ENCODE measurements around the gene SORCS2.

Gene SORCS2

GRCh38 chr4:7680106-7680505 is 487.8 kb downstream of the SORCS2 start:
- H4K91ac ChIP-seq (ENCODE audit: low read length), result no peak overlapping the region
- H3K27me3 ChIP-seq (ENCODE audit: control insufficient read depth in 1 of 2, insufficient read depth in 1 of 2, low read length in 2 of 2), result peaks cover 33 to 52% of the 10 kb centered on the region in 2 experiments
- no peak overlapping the region for H2BK5ac ChIP-seq (ENCODE audit: low read depth, low read length, poor library complexity, severe bottlenecking)
- H2AK5ac ChIP-seq (ENCODE audit: low read length, severe bottlenecking), result no peak overlapping the region
- H3K4ac ChIP-seq (ENCODE audit: low read depth in 1 of 2, low read length in 2 of 2), result no peak overlapping the region
- H3K14ac ChIP-seq (ENCODE audit: low read length in 2 of 2), result no peak overlapping the region
- no peak overlapping the region for H4K8ac ChIP-seq (ENCODE audit: low read length)
- H3K9ac ChIP-seq (ENCODE audit: low read length), result no peak overlapping the region
- H3K4me1 ChIP-seq (ENCODE audit: control insufficient read depth, insufficient read depth, low read depth, low read length), result no peaks in the 10 kb centered on the region
- WGBS, result 79% methylated on average over 10 of the region's 10 CpGs
- no peak overlapping the region for H2BK120ac ChIP-seq (ENCODE audit: low read depth, low read length)
- H3K79me1 ChIP-seq (replicated peaks; ENCODE audit: low read length, poor library complexity, severe bottlenecking), result no peaks in the 10 kb centered on the region
- no peak overlapping the region for H3K4me3 ChIP-seq (ENCODE audit: insufficient read depth in 1 of 2, low read depth in 1 of 2, low read length in 2 of 2)
- no peaks in the 10 kb centered on the region for H3K36me3 ChIP-seq (ENCODE audit: control insufficient read depth in 1 of 2, insufficient read depth in 2 of 2, low read depth in 1 of 2, low read length in 2 of 2)
- H3K18ac ChIP-seq (ENCODE audit: low read depth in 1 of 2, low read length in 2 of 2), result no peak overlapping the region
- no peak overlapping the region for H3K4me2 ChIP-seq (ENCODE audit: low read length, poor library complexity, severe bottlenecking)
- peaks cover 22% of the 10 kb centered on the region for H3K9me3 ChIP-seq (ENCODE audit: control insufficient read depth, low read length)
- no peak overlapping the region for H3K27ac ChIP-seq (ENCODE audit: low read length, poor library complexity, severe bottlenecking)
- DNase-seq, result no peak
- no peak overlapping the region for H2BK12ac ChIP-seq (ENCODE audit: low read length in 2 of 2)
- no peak overlapping the region for H2AFZ ChIP-seq (ENCODE audit: low read depth, low read length)
- H3K23ac ChIP-seq (ENCODE audit: low read length in 2 of 2), result no peak overlapping the region
- H2BK15ac ChIP-seq (ENCODE audit: low read depth, poor library complexity, severe bottlenecking), result no peak overlapping the region

- Histone ChIP-seq H2AFZ (ENCODE audit: low read depth, low read length) (no peak overlapping the region), H2AK5ac (ENCODE audit: low read length, severe bottlenecking) (no peak overlapping the region), H3K4me2 (ENCODE audit: low read length, poor library complexity, severe bottlenecking) (no peak overlapping the region), H2BK5ac (ENCODE audit: low read depth, low read length, poor library complexity, severe bottlenecking) (no peak overlapping the region), H3K14ac (ENCODE audit: low read length in 2 of 2) (no peak overlapping the region), H2BK12ac (ENCODE audit: low read length in 2 of 2) (no peak overlapping the region), H4K8ac (ENCODE audit: low read length) (no peak overlapping the region), H3K4me1 (ENCODE audit: control insufficient read depth, insufficient read depth, low read depth, low read length) (no peaks in the 10 kb centered on the region), H3K27ac (ENCODE audit: low read length, poor library complexity, severe bottlenecking) (no peak overlapping the region), H3K23ac (ENCODE audit: low read length in 2 of 2) (no peak overlapping the region), H3K4ac (ENCODE audit: low read depth in 1 of 2, low read length in 2 of 2) (no peak overlapping the region), H3K18ac (ENCODE audit: low read depth in 1 of 2, low read length in 2 of 2) (no peak overlapping the region), H3K79me1 (replicated peaks; ENCODE audit: low read length, poor library complexity, severe bottlenecking) (no peaks in the 10 kb centered on the region), H3K27me3 (ENCODE audit: control insufficient read depth in 1 of 2, insufficient read depth in 1 of 2, low read length in 2 of 2) (peaks cover 33 to 47% of the 10 kb centered on the region in 2 experiments), H2BK120ac (ENCODE audit: low read depth, low read length) (no peak overlapping the region), H3K4me3 (ENCODE audit: insufficient read depth in 1 of 2, low read depth in 1 of 2, low read length in 2 of 2) (no peak overlapping the region), H3K9me3 (ENCODE audit: control insufficient read depth, low read length) (peaks cover 22% of the 10 kb centered on the region), H2BK15ac (ENCODE audit: low read depth, poor library complexity, severe bottlenecking) (no peak overlapping the region), H4K91ac (ENCODE audit: low read length) (no peak overlapping the region), H3K36me3 (ENCODE audit: control insufficient read depth in 1 of 2, insufficient read depth in 2 of 2, low read depth in 1 of 2, low read length in 2 of 2) (no peaks in the 10 kb centered on the region), H3K9ac (ENCODE audit: low read length) (no peak overlapping the region)
- no peak for DNase-seq
- WGBS, result 92% methylated on average over 1 of the region's 1 CpG
Observed at GRCh38 chr4:7680731-7681130, 488.4 kb downstream of the SORCS2 start.

GRCh38 chr4:7683126-7683703 is 490.9 kb downstream of the SORCS2 start:
- H2BK120ac ChIP-seq (ENCODE audit: low read depth, low read length), result no peak overlapping the region
- H2BK12ac ChIP-seq (ENCODE audit: low read length in 2 of 2), result no peak overlapping the region
- no peak overlapping the region for H3K4me3 ChIP-seq (ENCODE audit: insufficient read depth in 1 of 2, low read depth in 1 of 2, low read length in 2 of 2)
- H2AK5ac ChIP-seq (ENCODE audit: low read length, severe bottlenecking), result no peak overlapping the region
- no peak overlapping the region for H3K18ac ChIP-seq (ENCODE audit: low read depth in 1 of 2, low read length in 2 of 2)
- whole genome bisulfite sequencing, result 90% methylated on average over 5 of the region's 5 CpGs
- peaks cover 22% of the 10 kb centered on the region for H3K9me3 ChIP-seq (ENCODE audit: control insufficient read depth, low read length)
- no peak overlapping the region for H3K14ac ChIP-seq (ENCODE audit: low read length in 2 of 2)
- no peaks in the 10 kb centered on the region for H3K79me1 ChIP-seq (replicated peaks; ENCODE audit: low read length, poor library complexity, severe bottlenecking)
- no peaks in the 10 kb centered on the region for H3K36me3 ChIP-seq (ENCODE audit: control insufficient read depth in 1 of 2, insufficient read depth in 2 of 2, low read depth in 1 of 2, low read length in 2 of 2)
- H3K9ac ChIP-seq (ENCODE audit: low read length), result no peak overlapping the region
- no peak overlapping the region for H3K4ac ChIP-seq (ENCODE audit: low read depth in 1 of 2, low read length in 2 of 2)
- no peaks in the 10 kb centered on the region for H3K4me1 ChIP-seq (ENCODE audit: control insufficient read depth, insufficient read depth, low read depth, low read length)
- no peak overlapping the region for H3K4me2 ChIP-seq (ENCODE audit: low read length, poor library complexity, severe bottlenecking)
- H3K27me3 ChIP-seq (ENCODE audit: control insufficient read depth in 1 of 2, insufficient read depth in 1 of 2, low read length in 2 of 2), result peaks cover 36% of the 10 kb centered on the region in 2 experiments
- no peak overlapping the region for H3K23ac ChIP-seq (ENCODE audit: low read length in 2 of 2)
- H3K27ac ChIP-seq (ENCODE audit: low read length, poor library complexity, severe bottlenecking), result no peak overlapping the region
- no peak overlapping the region for H4K91ac ChIP-seq (ENCODE audit: low read length)
- H2AFZ ChIP-seq (ENCODE audit: low read depth, low read length), result no peak overlapping the region
- no peak overlapping the region for H2BK5ac ChIP-seq (ENCODE audit: low read depth, low read length, poor library complexity, severe bottlenecking)
- no peak for DNase-seq
- no peak overlapping the region for H4K8ac ChIP-seq (ENCODE audit: low read length)
- no peak overlapping the region for H2BK15ac ChIP-seq (ENCODE audit: low read depth, poor library complexity, severe bottlenecking)

GRCh38 chr4:7684294-7684693 is 492.0 kb downstream of the SORCS2 start:
- peaks cover 22% of the 10 kb centered on the region for H3K9me3 ChIP-seq (ENCODE audit: control insufficient read depth, low read length)
- H3K79me1 ChIP-seq (replicated peaks; ENCODE audit: low read length, poor library complexity, severe bottlenecking), result no peaks in the 10 kb centered on the region
- no peaks in the 10 kb centered on the region for H3K4me1 ChIP-seq (ENCODE audit: control insufficient read depth, insufficient read depth, low read depth, low read length)
- H2BK12ac ChIP-seq (ENCODE audit: low read length in 2 of 2), result no peak overlapping the region
- no peak overlapping the region for H4K8ac ChIP-seq (ENCODE audit: low read length)
- H3K14ac ChIP-seq (ENCODE audit: low read length in 2 of 2), result no peak overlapping the region
- H3K4me3 ChIP-seq (ENCODE audit: insufficient read depth in 1 of 2, low read depth in 1 of 2, low read length in 2 of 2), result no peak overlapping the region
- no peak overlapping the region for H3K4me2 ChIP-seq (ENCODE audit: low read length, poor library complexity, severe bottlenecking)
- H2AFZ ChIP-seq (ENCODE audit: low read depth, low read length), result no peak overlapping the region
- no peaks in the 10 kb centered on the region for H3K36me3 ChIP-seq (ENCODE audit: control insufficient read depth in 1 of 2, insufficient read depth in 2 of 2, low read depth in 1 of 2, low read length in 2 of 2)
- no peak overlapping the region for H2BK15ac ChIP-seq (ENCODE audit: low read depth, poor library complexity, severe bottlenecking)
- no peak overlapping the region for H3K27ac ChIP-seq (ENCODE audit: low read length, poor library complexity, severe bottlenecking)
- H2BK120ac ChIP-seq (ENCODE audit: low read depth, low read length), result no peak overlapping the region
- H4K91ac ChIP-seq (ENCODE audit: low read length), result no peak overlapping the region
- no peak overlapping the region for H3K18ac ChIP-seq (ENCODE audit: low read depth in 1 of 2, low read length in 2 of 2)
- 94% methylated on average over 3 of the region's 3 CpGs for WGBS
- no peak overlapping the region for H3K9ac ChIP-seq (ENCODE audit: low read length)
- H3K4ac ChIP-seq (ENCODE audit: low read depth in 1 of 2, low read length in 2 of 2), result no peak overlapping the region
- peaks cover 25 to 28% of the 10 kb centered on the region in 2 experiments for H3K27me3 ChIP-seq (ENCODE audit: control insufficient read depth in 1 of 2, insufficient read depth in 1 of 2, low read length in 2 of 2)
- no peak for DNase-seq
- no peak overlapping the region for H3K23ac ChIP-seq (ENCODE audit: low read length in 2 of 2)
- H2AK5ac ChIP-seq (ENCODE audit: low read length, severe bottlenecking), result no peak overlapping the region
- H2BK5ac ChIP-seq (ENCODE audit: low read depth, low read length, poor library complexity, severe bottlenecking), result no peak overlapping the region

Data from mesenchymal stem cell (in vitro differentiated cells and primary cell).